ENCODE results near the gene POP4.

- TF ChIP-seq CTCF (IDR thresholded peaks at IDR 0.05; ENCODE audit: borderline replicate concordance, extremely low read depth, low read length, poor library complexity, severe bottlenecking), result no peak
- TF ChIP-seq EZH2 (IDR thresholded peaks at IDR 0.05; ENCODE audit: borderline replicate concordance, low read depth, low read length, severe bottlenecking), result no peak
These were observed 6.9 kb downstream of the POP4 start for GRCh38 chr19:29612801-29613595.

Data from DND-41 (cell line).